Calu3 (cell line): ENCODE data around the gene WDR90. TPM values are rescaled to one million over a fixed set of nuclear protein-coding genes. Genes with fewer than 3 reads are reported as not detected.
"Not testable (repeated sequence)": the region's sequence is repeated elsewhere in the genome, so short reads cannot be mapped to it uniquely, and the experiment has no call there.

ENCODE experiments used
- BruUV-seq: library from RNA; stranded (reverse); fragments of 400-500 nt; replicated peaks from 2 replicates; lab custom pipeline; 2021; lab: Mats Ljungman, UMichigan
- CTCF ChIA-PET: fragments of 300-600 bp; sonication (Branson Sonifier 250); formaldehyde crosslinking; loops from one replicate; lab custom pipeline; 2022; ENCODE audit warnings: antibody characterized with exemption; lab: Charles Lee
- DNase-seq: peaks from one replicate; pipeline ENCODE4 v3.0.0; 2022
- H3K27ac Mint-ChIP-seq: one replicate; pipeline ENCODE4 v1.8.0; 2022; ENCODE audit warnings: mixed read lengths; ENCODE audit not compliant: unreplicated experiment
- H3K27me3 Mint-ChIP-seq: one replicate; pipeline ENCODE4 v1.8.0; 2022; ENCODE audit warnings: mixed read lengths; ENCODE audit not compliant: unreplicated experiment
- H3K36me3 Mint-ChIP-seq: one replicate; pipeline ENCODE4 v1.8.0; 2022; ENCODE audit warnings: mild to moderate bottlenecking, moderate library complexity, mixed read lengths; ENCODE audit not compliant: insufficient read depth, unreplicated experiment
- H3K4me1 Mint-ChIP-seq: one replicate; pipeline ENCODE4 v1.8.0; 2022; ENCODE audit warnings: mild to moderate bottlenecking, low read depth, mixed read lengths; ENCODE audit not compliant: unreplicated experiment
- H3K4me3 Mint-ChIP-seq: one replicate; pipeline ENCODE4 v1.8.0; 2022; ENCODE audit warnings: mild to moderate bottlenecking, low read depth, moderate library complexity, mixed read lengths; ENCODE audit not compliant: unreplicated experiment
- H3K9me3 Mint-ChIP-seq: one replicate; pipeline ENCODE4 v1.8.0; 2022; ENCODE audit warnings: low read depth, mixed read lengths; ENCODE audit not compliant: unreplicated experiment
- CTCF ChIP-seq: fragments of 200-600 bp; IDR thresholded peaks from one replicate; pipeline ENCODE4 v1.8.0; 2022; ENCODE audit warnings: antibody characterized with exemption; ENCODE audit not compliant: unreplicated experiment
- intact Hi-C: fragments of 100-400 bp; cut with micrococcal nuclease; formaldehyde crosslinking; loops from one replicate; pipeline ENCODE4 v1.10.0; 2022; ENCODE audit not compliant: unreplicated experiment
- total RNA-seq: library from RNA; stranded (reverse); gene quantifications from 2 replicates; pipeline ENCODE4 v1.2.3, GENCODE V29; 2022

The WDR90 gene
- total RNA-seq, 1 experiment from 2014 or later = 142 TPM

GRCh38 chr16:711548-712320 lies 62.6 kb downstream of the WDR90 start:
- Mint-ChIP-seq H3K9me3 (no peaks in the 10 kb centered on the region), H3K4me1 (peaks cover 14% of the 10 kb centered on the region), H3K36me3 (peaks cover 35% of the 10 kb centered on the region), H3K4me3 (no peak overlapping the region), H3K27me3 (peaks cover 50% of the 10 kb centered on the region), H3K27ac (no peak overlapping the region)
- peak; percentile 97 for TF ChIP-seq CTCF
- CTCF ChIA-PET = interaction anchor here (0.9 to 1.4 kb wide), 9 partner anchors 10 to 346 kb away, joined by 3 to 9 read pairs (median 4); partner anchors contain the start of genes ANTKMT, CHTF18, CIAO3 and RPUSD1
- peak; percentile 94 for DNase-seq
- intact Hi-C loops = loop anchor here (5.0 kb wide), 1 partner anchor 76 kb away; the partner anchor contains the start of genes CHTF18 and RPUSD1
- no TSS peak for BruUV-seq

DNA sequence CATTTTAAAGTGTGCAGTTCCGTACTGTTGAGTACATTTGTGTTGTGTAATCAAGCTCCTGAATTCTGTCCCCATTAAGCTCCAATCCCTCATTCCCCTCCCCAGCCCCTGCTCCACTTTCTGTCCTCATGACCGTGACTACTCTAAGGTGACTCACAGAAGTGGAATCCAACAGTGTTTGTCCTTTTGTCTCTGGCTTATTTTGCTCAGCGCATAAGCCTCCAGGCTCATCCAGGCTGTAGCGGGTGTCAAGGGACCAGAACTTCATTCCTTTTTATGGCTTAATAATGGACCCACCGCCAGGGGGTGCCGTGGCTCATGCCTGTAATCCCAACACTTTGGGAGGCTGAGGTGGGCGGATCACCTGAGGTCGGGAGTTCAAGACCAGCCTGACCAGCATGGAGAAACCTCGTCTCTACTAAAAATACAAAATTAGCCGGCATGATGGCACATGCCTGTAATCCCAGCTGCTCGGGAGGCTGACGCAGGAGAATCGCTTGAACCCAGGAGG lies 63.6 kb downstream of the WDR90 start:
- Mint-ChIP-seq H3K27me3 (peaks cover 40% of the 10 kb centered on the region), H3K36me3 (peaks cover 41% of the 10 kb centered on the region), H3K27ac (peak overlapping the region; percentile 52)
- not testable (repeated sequence) for BruUV-seq, H3K4me3 Mint-ChIP-seq, H3K9me3 Mint-ChIP-seq, H3K4me1 Mint-ChIP-seq
- TF ChIP-seq CTCF = peak; percentile 84
- DNase-seq = peak; percentile 91
- intact Hi-C loops = loop anchor here (5.0 kb wide), 1 partner anchor 75 kb away; the partner anchor contains the start of genes CHTF18 and RPUSD1
- CTCF ChIA-PET = interaction anchor here (0.6 to 1.4 kb wide), 12 partner anchors 8 to 345 kb away, joined by 3 to 9 read pairs (median 4); partner anchors contain the start of genes ANTKMT, CHTF18, CIAO3 and RPUSD1

- intact Hi-C loops = loop anchor here (5.0 kb wide), 1 partner anchor 73 kb away; the partner anchor contains the start of genes CHTF18 and RPUSD1
- no peak for TF ChIP-seq CTCF
- DNase-seq = no peak
- Mint-ChIP-seq H3K27ac (no peak overlapping the region), H3K9me3 (no peaks in the 10 kb centered on the region), H3K36me3 (peaks cover 54% of the 10 kb centered on the region), H3K4me1 (peaks cover 15% of the 10 kb centered on the region), H3K27me3 (peaks cover 27% of the 10 kb centered on the region), H3K4me3 (peak overlapping the region; percentile 78)
- CTCF ChIA-PET = interaction anchor here (0.6 kb wide), 1 partner anchor 154 kb away, joined by 3 read pairs; no protein-coding TSS in a partner anchor
- BruUV-seq = no TSS peak
Measured at GRCh38 chr16:714079-714478, 64.9 kb downstream of the WDR90 start.

- peaks cover 62% of the 10 kb centered on the region for H3K36me3 Mint-ChIP-seq
- intact Hi-C loops = loop anchor here (5.0 kb wide), 1 partner anchor 72 kb away; the partner anchor contains the start of genes CHTF18 and RPUSD1
Measured at GRCh38 chr16:714558-715476, 65.7 kb downstream of the WDR90 start, which contains the start of gene METRN. METRN (plus strand) TSS chr16:715118; CDS start chr16:715290, 172 bp downstream.

More at GRCh38 chr16:714558-715476, 65.7 kb downstream of the WDR90 start, which contains the start of gene METRN:
- Mint-ChIP-seq H3K9me3 (no peaks in the 10 kb centered on the region), H3K4me1 (peaks cover 22% of the 10 kb centered on the region), H3K4me3 (peak within 1 kb of the TSS; percentile 78), H3K27ac (peak within 1 kb of the TSS; percentile 83), H3K27me3 (peaks cover 19% of the 10 kb centered on the region)
- DNase-seq = peak; percentile 98
- BruUV-seq = no TSS peak
- CTCF ChIA-PET = interaction anchor here (0.6 to 1.1 kb wide), 2 partner anchors 20 to 43 kb away, joined by 3 to 4 read pairs; no protein-coding TSS in a partner anchor
- no peak for TF ChIP-seq CTCF
